BE2C (cell line): Measurements from ENCODE around the gene KRTAP1-3.
"Not testable (repeated sequence)": the region's sequence is repeated elsewhere in the genome, so short reads cannot be mapped to it uniquely, and the experiment has no call there.

ENCODE experiments used
- DNase-seq: peaks from one replicate; pipeline ENCODE4 v3.0.0-alpha.2; 2020
- H3K27me3 ChIP-seq: fragments of 250-450 bp; sonication (Bioruptor Pico); 2 replicates; pipeline ENCODE4 v1.5.1; 2020; ENCODE audit warnings: mild to moderate bottlenecking
- H3K36me3 ChIP-seq: fragments of 250-450 bp; sonication (Bioruptor Pico); 2 replicates; pipeline ENCODE4 v1.5.1; 2020; ENCODE audit warnings: mild to moderate bottlenecking
- H3K4me1 ChIP-seq: fragments of 250-450 bp; sonication (Bioruptor Pico); 2 replicates; pipeline ENCODE4 v1.5.1; 2020
- H3K4me3 ChIP-seq: 2 replicates; pipeline ENCODE4 v1.5.1; 2011; ENCODE audit warnings: low read depth, low read length
- H3K9me3 ChIP-seq: fragments of 250-450 bp; sonication (Bioruptor Pico); 2 replicates; pipeline ENCODE4 v1.5.1; 2020
- CTCF ChIP-seq: IDR thresholded peaks from 2 replicates; pipeline ENCODE4 v1.5.1; 2012; ENCODE audit warnings: mild to moderate bottlenecking, low read depth, low read length

Gene KRTAP1-3

DNA sequence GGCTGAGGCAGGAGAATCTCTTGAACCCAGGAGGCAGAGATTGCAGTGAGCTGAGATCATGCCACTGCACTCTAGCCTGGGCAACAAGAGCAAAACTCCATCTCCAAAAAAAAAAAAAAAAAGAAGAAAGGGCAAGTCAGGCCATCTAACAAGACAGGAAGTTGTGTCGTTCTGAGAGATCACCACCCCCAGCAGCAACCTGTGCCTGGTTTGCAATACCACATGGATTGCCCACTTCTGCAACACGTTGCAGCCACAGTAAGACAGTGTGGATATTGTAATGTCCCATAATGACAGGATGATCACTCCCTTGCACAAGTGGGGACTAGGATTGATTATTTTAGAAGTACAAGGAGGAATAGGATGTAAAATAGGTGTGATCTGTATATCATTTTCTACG, 34.4 kb upstream of the KRTAP1-3 start:
- H3K9me3 ChIP-seq, result no peaks in the 10 kb centered on the region
- no peaks in the 10 kb centered on the region; the same call in none of the 2 replicates for H3K27me3 ChIP-seq
- DNase-seq, result no peak
- no peaks in the 10 kb centered on the region for H3K36me3 ChIP-seq
- no peak for TF ChIP-seq CTCF
- H3K4me3 ChIP-seq, result no peak overlapping the region
- H3K4me1 ChIP-seq, result no peaks in the 10 kb centered on the region

- Histone ChIP-seq H3K4me1 (no peaks in the 10 kb centered on the region), H3K4me3 (no peak overlapping the region), H3K9me3 (no peaks in the 10 kb centered on the region), H3K36me3 (no peaks in the 10 kb centered on the region), H3K27me3 (no peaks in the 10 kb centered on the region; the same call in 1 of the 2 replicates)
- no peak for TF ChIP-seq CTCF
- no peak for DNase-seq
Observed at GRCh38 chr17:41067281-41067680, 32.6 kb upstream of the KRTAP1-3 start.

- Histone ChIP-seq H3K9me3 (no peaks in the 10 kb centered on the region), H3K4me3 (no peak within 1 kb of the TSS), H3K36me3 (no peaks in the 10 kb centered on the region), H3K27me3 (no peaks in the 10 kb centered on the region; the same call in 1 of the 2 replicates), H3K4me1 (no peaks in the 10 kb centered on the region)
- TF ChIP-seq CTCF, result no peak
- DNase-seq, result no peak
Observed at GRCh38 chr17:41065829-41066624, 31.4 kb upstream of the KRTAP1-3 start, which contains the start of gene KRTAP2-4. Gene KRTAP2-4 (minus strand): TSS chr17:41065879. CDS start chr17:41065845, 34 bp downstream.

DNA sequence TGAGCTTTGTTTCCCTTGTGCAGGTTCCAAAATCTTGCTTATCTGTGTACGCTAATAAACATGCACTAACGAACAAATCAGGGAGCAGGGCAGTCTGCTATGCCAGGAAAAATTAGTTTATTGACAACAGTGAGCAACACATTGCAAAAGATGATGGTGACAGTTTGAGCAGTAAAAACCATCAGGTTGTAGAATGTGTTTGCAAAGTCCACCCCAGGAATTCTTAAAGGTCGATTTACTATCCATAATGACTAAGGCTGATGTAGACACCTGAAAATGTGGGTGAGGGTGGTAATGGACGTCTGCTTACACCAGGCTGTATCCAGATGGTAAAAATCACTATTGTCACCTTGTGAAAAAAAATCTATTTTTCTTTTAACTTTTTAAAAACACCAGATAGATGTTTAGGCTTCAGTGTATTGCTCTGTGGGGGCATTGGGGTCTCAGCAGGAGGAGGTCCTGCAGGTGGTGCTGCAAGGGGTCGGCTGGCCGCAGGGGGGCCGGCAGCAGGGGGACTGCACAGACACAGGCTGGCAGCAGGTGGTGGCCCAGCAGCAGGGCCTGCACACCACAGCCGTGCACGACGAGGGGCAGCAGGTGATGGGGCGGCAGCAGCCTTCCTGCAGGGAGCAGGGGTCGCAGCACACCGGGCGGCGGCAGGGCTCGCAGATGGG, 30.5 kb upstream of the KRTAP1-3 start:
- not testable (repeated sequence) for H3K36me3 ChIP-seq, H3K9me3 ChIP-seq, H3K27me3 ChIP-seq, DNase-seq, H3K4me1 ChIP-seq, H3K4me3 ChIP-seq

DNA sequence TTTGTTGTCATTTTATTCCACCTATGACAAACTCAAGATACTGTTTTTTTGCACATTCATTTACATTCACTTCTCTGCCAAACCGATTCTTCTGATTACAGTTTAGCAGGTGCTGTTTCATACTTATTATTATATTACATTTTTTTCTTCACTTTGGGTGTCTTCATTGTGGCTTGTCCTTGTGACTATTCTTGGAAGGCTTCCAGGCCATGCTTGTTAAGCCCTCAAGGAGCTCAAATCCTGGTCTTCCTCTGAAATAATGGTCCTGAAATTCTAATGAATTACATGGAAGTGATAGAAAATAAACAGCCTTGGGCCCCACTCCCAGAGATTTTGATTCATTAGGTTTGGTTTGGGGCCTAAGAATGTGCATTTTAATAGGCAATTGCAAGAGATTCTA, 29.6 kb upstream of the KRTAP1-3 start:
- DNase-seq, result no peak
- Histone ChIP-seq H3K36me3 (no peaks in the 10 kb centered on the region), H3K4me3 (no peak overlapping the region), H3K4me1 (no peaks in the 10 kb centered on the region), H3K27me3 (no peaks in the 10 kb centered on the region; the same call in 1 of the 2 replicates), H3K9me3 (no peaks in the 10 kb centered on the region)
- no peak for TF ChIP-seq CTCF

- no peaks in the 10 kb centered on the region; the same call in 1 of the 2 replicates for H3K27me3 ChIP-seq
- no peak overlapping the region for H3K4me3 ChIP-seq
- DNase-seq, result no peak
- no peak for TF ChIP-seq CTCF
- no peaks in the 10 kb centered on the region for H3K36me3 ChIP-seq
- H3K4me1 ChIP-seq, result no peaks in the 10 kb centered on the region
- no peaks in the 10 kb centered on the region for H3K9me3 ChIP-seq
Observed at GRCh38 chr17:41063449-41063848, 28.8 kb upstream of the KRTAP1-3 start.
